ENCODE results near the gene ACSF3.

- TF ChIP-seq POLR2AphosphoS5 (IDR thresholded peaks at IDR 0.05) (no peak), CTCF (IDR thresholded peaks at IDR 0.05) (no peak), POLR2A (IDR thresholded peaks at IDR 0.05) (no peak)
These were observed 4.5 kb upstream of the ACSF3 start for GRCh38 chr16:89089120-89089519.

Measured in breast epithelium (tissue), 3 donors.